H1 (cell line): ENCODE measurements around the gene NOS3. TPM values are rescaled to one million over a fixed set of nuclear protein-coding genes. Genes with fewer than 3 reads are reported as not detected.
"Not testable (repeated sequence)": the region's sequence is repeated elsewhere in the genome, so short reads cannot be mapped to it uniquely, and the experiment has no call there.

Source experiments
- CTCF ChIA-PET: fragments of 300-600 bp; sonication (Branson Sonifier 250); formaldehyde crosslinking; loops from one replicate; lab custom pipeline; 2021; ENCODE audit not compliant: partially characterized antibody; lab: Charles Lee
- POLR2A ChIA-PET: fragments of 300-600 bp; sonication (Branson Sonifier 250); formaldehyde crosslinking; loops from one replicate; lab custom pipeline; 2021; ENCODE audit warnings: inconsistent platforms; ENCODE audit not compliant: partially characterized antibody; lab: Charles Lee
- DNase-seq, 2 experiments: peaks; one replicate each; pipeline versions ENCODE4 v3.0.0 to v3.0.0-alpha.2; 2010 to 2022; ENCODE audit warnings: low spot score in 2 of 2, low read depth in 1 of 2, mixed read lengths in 1 of 2
- FAIRE-seq: peaks from 2 replicates; lab custom pipeline; 2011; peaks lifted over from hg19 to GRCh38; lab: Jason Lieb, UNC
- H2AFZ ChIP-seq: 2 replicates; pipeline ENCODE4 v1.8.1; 2012; ENCODE audit warnings: low read length, inconsistent platforms
- H2AK5ac ChIP-seq: 2 replicates; pipeline ENCODE4 v1.6.1; 2013; ENCODE audit warnings: low read depth, low read length
- H2BK120ac ChIP-seq: replicated peaks from 2 replicates; pipeline ENCODE3; 2013; ENCODE audit warnings: low read depth, low read length, inconsistent platforms
- H2BK12ac ChIP-seq: 2 replicates; pipeline ENCODE4 v1.6.1; 2013; ENCODE audit warnings: low read depth, low read length
- H2BK15ac ChIP-seq: 2 replicates; pipeline ENCODE4 v1.6.1; 2013; ENCODE audit warnings: low read length
- H2BK20ac ChIP-seq: 2 replicates; pipeline ENCODE4 v1.6.1; 2013; ENCODE audit warnings: low read length
- H2BK5ac ChIP-seq: 2 replicates; pipeline ENCODE4 v1.6.1; 2013; ENCODE audit warnings: low read depth, low read length
- H3K14ac ChIP-seq: 2 replicates; pipeline ENCODE4 v1.6.1; 2013; ENCODE audit warnings: inconsistent platforms; ENCODE audit not compliant: insufficient read length
- H3K18ac ChIP-seq: 2 replicates; pipeline ENCODE4 v1.6.1; 2013; ENCODE audit warnings: low read length; ENCODE audit errors: extremely low read depth
- H3K23ac ChIP-seq: 2 replicates; pipeline ENCODE4 v1.6.1; 2013; ENCODE audit warnings: inconsistent platforms; ENCODE audit not compliant: insufficient read length
- H3K23me2 ChIP-seq: 2 replicates; pipeline ENCODE4 v1.6.1; 2013; ENCODE audit warnings: low read depth, low read length
- H3K27ac ChIP-seq: 2 replicates; pipeline ENCODE4 v1.6.1; 2011; ENCODE audit warnings: low read depth, low read length, inconsistent platforms
- H3K27me3 ChIP-seq, 4 experiments: replicated peaks in 1 of 4; 1 replicate in 1 of 4; 2 replicates in 3 of 4; pipeline versions ENCODE4 v1.6.1 to v1.8.1; 2011 to 2013; ENCODE audit warnings: low read length in 3 of 4, mild to moderate bottlenecking in 3 of 4, inconsistent platforms in 2 of 4, mixed read lengths in 2 of 4, moderate library complexity in 1 of 4; ENCODE audit not compliant: control insufficient read depth in 3 of 4, insufficient read depth in 3 of 4; ENCODE audit errors: extremely low read depth in 1 of 4
- H3K36me3 ChIP-seq, 4 experiments: 2 replicates each; pipeline versions ENCODE4 v1.6.1 to v1.8.1; 2011 to 2013; ENCODE audit warnings: mild to moderate bottlenecking in 4 of 4, low read length in 3 of 4, moderate library complexity in 2 of 4, control low read depth in 1 of 4, inconsistent platforms in 1 of 4; ENCODE audit not compliant: insufficient read depth in 4 of 4, control insufficient read depth in 2 of 4
- H3K4ac ChIP-seq: replicated peaks from 2 replicates; pipeline ENCODE3; 2013; ENCODE audit warnings: low read length, low read depth, mixed read lengths, inconsistent platforms; ENCODE audit not compliant: insufficient read length
- H3K4me1 ChIP-seq, 4 experiments: replicated peaks in 1 of 4; 1 replicate in 1 of 4; 2 replicates in 3 of 4; pipeline versions ENCODE4 v1.6.1 to v1.8.1; 2011 to 2013; ENCODE audit warnings: low read length in 3 of 4, inconsistent platforms in 2 of 4, mixed read lengths in 1 of 4; ENCODE audit not compliant: insufficient read depth in 4 of 4, control insufficient read depth in 3 of 4
- H3K4me2 ChIP-seq, 2 experiments: 2 replicates each; pipeline versions ENCODE4 v1.6.1 to v1.8.1; 2011 to 2013; ENCODE audit warnings: low read depth in 2 of 2, low read length in 2 of 2, control low read depth in 1 of 2, inconsistent platforms in 1 of 2, mild to moderate bottlenecking in 1 of 2; ENCODE audit not compliant: insufficient read depth in 1 of 2
- H3K4me3 ChIP-seq, 4 experiments: fragments of 200-600, 300-600 bp in 1 of 4; sonication (generic), shearing (Covaris generic), sonication (Bioruptor Twin) in 1 of 4; 2 replicates each; pipeline versions ENCODE4 v1.5.1 to v1.8.1; 2011 to 2016; ENCODE audit warnings: low read length in 4 of 4, low read depth in 3 of 4, control low read depth in 2 of 4, inconsistent platforms in 2 of 4, mild to moderate bottlenecking in 2 of 4, mixed read lengths in 1 of 4, moderate library complexity in 1 of 4; ENCODE audit not compliant: insufficient read depth in 2 of 4; ENCODE audit errors: extremely low read depth in 1 of 4
- H3K56ac ChIP-seq: replicated peaks from 2 replicates; pipeline ENCODE3; 2013; ENCODE audit warnings: low read depth, mild to moderate bottlenecking, mixed read lengths, low read length, inconsistent platforms; ENCODE audit not compliant: insufficient read length
- H3K79me1 ChIP-seq: 2 replicates; pipeline ENCODE4 v1.6.1; 2013; ENCODE audit warnings: low read depth, low read length, control low read depth
- H3K79me2 ChIP-seq, 2 experiments: 2 replicates each; pipeline versions ENCODE4 v1.6.1 to v1.8.1; 2012 to 2013; ENCODE audit warnings: low read length in 2 of 2, mild to moderate bottlenecking in 2 of 2, inconsistent platforms in 1 of 2; ENCODE audit not compliant: insufficient read depth in 2 of 2, control insufficient read depth in 1 of 2
- H3K9ac ChIP-seq, 4 experiments: replicated peaks in 1 of 4; 1 replicate in 1 of 4; 2 replicates in 3 of 4; pipeline versions ENCODE4 v1.6.1 to v1.8.1; 2011 to 2013; ENCODE audit warnings: low read depth in 3 of 4, low read length in 3 of 4, control low read depth in 2 of 4, mild to moderate bottlenecking in 2 of 4, moderate library complexity in 2 of 4, inconsistent platforms in 1 of 4; ENCODE audit errors: extremely low read depth in 1 of 4
- H3K9me3 ChIP-seq, 2 experiments: 2 replicates each; pipeline versions ENCODE4 v1.6.1 to v1.8.1; 2012 to 2013; ENCODE audit warnings: mild to moderate bottlenecking in 2 of 2, moderate library complexity in 2 of 2, control low read depth in 1 of 2, inconsistent platforms in 1 of 2, low read depth in 1 of 2, low read length in 1 of 2, mixed read lengths in 1 of 2; ENCODE audit not compliant: insufficient read depth in 2 of 2
- H4K20me1 ChIP-seq, 2 experiments: replicated peaks in 1 of 2; 2 replicates each; pipeline versions ENCODE3 to v1.8.1; 2011 to 2013; ENCODE audit warnings: inconsistent platforms in 2 of 2, low read length in 2 of 2, mild to moderate bottlenecking in 1 of 2; ENCODE audit not compliant: insufficient read depth in 2 of 2, control insufficient read depth in 1 of 2
- H4K5ac ChIP-seq: 2 replicates; pipeline ENCODE4 v1.6.1; 2013; ENCODE audit warnings: low read length, low read depth, mixed read lengths, inconsistent platforms; ENCODE audit not compliant: insufficient read length
- H4K8ac ChIP-seq: 2 replicates; pipeline ENCODE4 v1.8.0; 2013; ENCODE audit warnings: mild to moderate bottlenecking, moderate library complexity, low read length, inconsistent platforms; ENCODE audit not compliant: insufficient read depth; ENCODE audit errors: extremely low read depth
- H4K91ac ChIP-seq: replicated peaks from 2 replicates; pipeline ENCODE3; 2013; ENCODE audit warnings: low read length, mixed read lengths, inconsistent platforms; ENCODE audit not compliant: insufficient read length
- WGBS, 2 experiments: shearing (Covaris generic) in 1 of 2; methylation state at CpG; one replicate each; pipeline versions ENCODE4 v1.1.6 to v1.1.7; 2013 to 2015; ENCODE audit warnings: low lambda C conversion rate in 2 of 2, mixed read lengths in 2 of 2, inconsistent platforms in 1 of 2, low coverage in 1 of 2, missing lambda C conversion rate in 1 of 2; ENCODE audit not compliant: insufficient replicate concordance in 2 of 2, insufficient coverage in 1 of 2, insufficient read length in 1 of 2; ENCODE audit errors: extremely low coverage in 1 of 2, missing lambda C conversion rate in 1 of 2; 5-methylcytosine and 5-hydroxymethylcytosine counted together
- polyA plus RNA-seq, 7 experiments: library from polyadenylated mRNA; depleted of rRNA in 3 of 7; stranded (reverse) in 5 of 7; unstranded in 2 of 7; fragments of >200 nt in 5 of 7; fragments of 200-250 nt in 2 of 7; gene quantifications; 1 replicate in 5 of 7; 2 replicates in 1 of 7; 4 replicates in 1 of 7; pipeline versions ENCODE4 v1.2.1 to v1.2.3, GENCODE V29; 2011 to 2013; ENCODE audit warnings: missing spikeins in 2 of 7, mixed read lengths in 2 of 7
- total RNA-seq: library from RNA; stranded (reverse); fragmentation: NEBNext Ultra II Directional; extraction: Animal tissue kit (Norgen Biotek cat#: 25700); gene quantifications from 2 replicates; pipeline ENCODE4 v1.2.1, GENCODE V29; 2021
- TF ChIP-seq, protein P1 (sequence below): IDR thresholded peaks from 2 replicates; pipeline ENCODE4 v1.6.1; 2012; ENCODE audit warnings: inconsistent platforms

NOS3 gene
- total and polyA plus RNA-seq, 2 of the 8 experiments (the other 6 are each of a cell fraction or from before 2014, with no cell fraction given): 4.4 to 16.2 TPM

DNA sequence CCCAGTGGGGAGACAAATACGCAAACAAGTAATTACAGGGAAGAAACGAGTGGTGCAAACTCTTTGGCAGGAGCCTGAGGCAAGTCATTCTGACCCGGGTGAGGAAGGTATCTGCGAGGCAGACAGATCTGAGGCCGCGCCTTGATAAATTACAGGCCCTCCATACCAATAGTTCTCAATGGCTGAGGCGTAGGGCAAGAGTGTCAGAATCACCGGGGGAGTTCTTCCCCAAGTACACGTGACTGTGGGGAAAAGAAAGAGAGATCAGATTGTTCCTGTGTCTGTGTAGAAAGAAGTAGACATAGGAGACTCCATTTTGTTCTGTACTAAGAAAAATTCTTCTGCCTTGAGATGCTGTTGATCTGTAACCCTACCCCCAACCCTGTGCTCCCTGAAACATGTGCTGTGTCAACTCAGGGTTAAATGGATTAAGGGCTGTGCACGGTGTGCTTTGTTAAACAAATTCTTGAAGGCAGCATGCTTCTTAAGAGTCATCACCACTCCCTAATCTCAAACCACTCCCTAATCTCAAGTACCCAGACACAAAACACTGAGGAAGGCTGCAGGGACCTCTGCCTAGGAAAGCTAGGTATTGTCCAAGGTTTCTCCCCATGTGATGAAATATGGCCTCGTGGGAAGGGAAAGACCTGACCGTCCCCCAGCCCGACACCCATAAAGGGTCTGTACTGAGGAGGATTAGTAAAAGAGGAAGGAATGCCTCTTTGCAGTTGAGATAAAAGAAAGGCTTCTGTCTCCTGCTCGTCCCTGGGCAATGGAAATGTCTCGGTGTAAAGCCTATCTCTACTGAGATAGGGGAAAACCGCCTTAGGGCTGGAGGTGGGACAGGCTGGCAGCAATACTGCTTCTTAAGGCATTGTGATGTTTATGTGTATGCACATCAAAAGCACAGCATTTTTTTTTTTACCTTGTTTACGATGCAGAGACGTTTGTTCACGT lies 36.2 kb downstream of the NOS3 start:
- ChIA-PET CTCF (interaction anchor here (0.5 to 2.7 kb wide), 10 partner anchors 8 to 145 kb away, joined by 3 to 24 read pairs (median 10); partner anchors contain the start of gene CDK5), POLR2A (interaction anchor here (1.0 to 3.2 kb wide), 5 partner anchors 9 to 36 kb away, joined by 3 to 18 read pairs (median 7); partner anchors contain the start of gene CDK5)
- Histone ChIP-seq H4K5ac (peak overlapping the region; percentile 31), H2AK5ac (0 out of 2 replicates have a peak overlapping the region, but pooled peaks have one; percentile 39), H3K4me2 (peak overlapping the region; percentile 75 to 90), H4K91ac (peak overlapping the region; percentile 49), H3K27ac (peak overlapping the region; percentile 13; the same call in 1 of the 2 replicates), H2BK120ac (peak overlapping the region; percentile 60), H2BK12ac (peak overlapping the region; percentile 50; the same call in 1 of the 2 replicates), H3K4me3 (peak overlapping the region in 3 of 4 experiments; percentile 15 to 71 (median 32); a peak in 6 of 8 replicates)
- not testable (repeated sequence) for H3K4ac ChIP-seq, H3K56ac ChIP-seq, H3K9ac ChIP-seq, H3K23me2 ChIP-seq, H2BK20ac ChIP-seq, H3K18ac ChIP-seq, H2BK5ac ChIP-seq, H3K36me3 ChIP-seq, FAIRE-seq, H3K27me3 ChIP-seq, H4K20me1 ChIP-seq, H3K9me3 ChIP-seq, H3K79me1 ChIP-seq, H2BK15ac ChIP-seq, H3K79me2 ChIP-seq, DNase-seq, H3K23ac ChIP-seq, H2AFZ ChIP-seq, H4K8ac ChIP-seq, H3K14ac ChIP-seq, H3K4me1 ChIP-seq
- TF ChIP-seq, protein P1, sequence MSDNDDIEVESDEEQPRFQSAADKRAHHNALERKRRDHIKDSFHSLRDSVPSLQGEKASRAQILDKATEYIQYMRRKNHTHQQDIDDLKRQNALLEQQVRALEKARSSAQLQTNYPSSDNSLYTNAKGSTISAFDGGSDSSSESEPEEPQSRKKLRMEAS: peak; percentile 44; the same call in 1 of the 2 replicates
- WGBS, 2 experiments: 52% methylated on average over 19 of the region's 19 CpGs; no CpG with 5 or more reads in 1 of the 2 experiments
